Upper lobe of left lung (tissue), 6 donors: ENCODE results near the gene IL36B. TPM values are rescaled to one million over a fixed set of nuclear protein-coding genes. Genes with fewer than 3 reads are reported as not detected.

ENCODE experiments used
- ATAC-seq, 2 donors: fragments of 200-7000 bp; cut with Tn5 transposase; one replicate each; pipeline ENCODE4 v1.9.1; 2022; ENCODE audit warnings: mild to moderate bottlenecking in 2 of 2, moderate library complexity in 2 of 2; ENCODE audit not compliant: low FRiP score in 2 of 2
- DNase-seq, 2 donors: peaks; one replicate each; pipeline ENCODE4 v3.0.0-alpha.2; 2019 to 2020
- H3K27ac ChIP-seq, 4 donors: fragments of 200-600 bp; sonication (generic); one replicate each; pipeline ENCODE4 v1.5.1; 2016 to 2019
- H3K27me3 ChIP-seq, 4 donors: fragments of 200-600 bp; sonication (generic); one replicate each; pipeline ENCODE4 v1.5.1; 2017 to 2019
- H3K36me3 ChIP-seq, 4 donors: fragments of 200-600 bp; sonication (generic); one replicate each; pipeline ENCODE4 v1.5.1; 2016 to 2019
- H3K4me1 ChIP-seq, 4 donors: fragments of 200-600 bp; sonication (generic); one replicate each; pipeline ENCODE4 v1.5.1; 2018 to 2019
- H3K4me3 ChIP-seq, 4 donors: fragments of 200-600 bp; sonication (generic); one replicate each; pipeline ENCODE4 v1.5.1; 2017 to 2019; ENCODE audit warnings: mild to moderate bottlenecking in 2 of 4, moderate library complexity in 1 of 4
- H3K9me3 ChIP-seq, 4 donors: fragments of 200-600 bp; sonication (generic); one replicate each; pipeline ENCODE4 v1.5.1; 2018 to 2019
- EP300 ChIP-seq, 4 donors: sonication (generic); formaldehyde crosslinking; IDR thresholded peaks; one replicate each; pipeline ENCODE4 v1.5.1; 2017; ENCODE audit warnings: antibody characterized with exemption in 4 of 4, control low read depth in 2 of 4
- POLR2A ChIP-seq, 4 donors: fragments of 450-650 bp; IDR thresholded peaks; one replicate each; pipeline ENCODE4 v1.5.1; 2016 to 2017; ENCODE audit warnings: antibody characterized with exemption in 4 of 4, mild to moderate bottlenecking in 2 of 4
- POLR2AphosphoS5 ChIP-seq, 2 donors: sonication (generic); formaldehyde crosslinking; IDR thresholded peaks; one replicate each; pipeline ENCODE4 v1.5.1; 2017; ENCODE audit warnings: antibody characterized with exemption in 2 of 2
- WGBS, 2 donors: methylation state at CpG; one replicate each; pipeline ENCODE4 v1.1.5; 2017 to 2018; 5-methylcytosine and 5-hydroxymethylcytosine counted together
- total RNA-seq, 6 donors: library from RNA; depleted of rRNA in 4 of 6; stranded (reverse); fragments of >200 nt in 4 of 6; gene quantifications; one replicate each; pipeline versions ENCODE4 v1.1.0 to v1.2.1, GENCODE V29; 2016 to 2021
- TF ChIP-seq, protein P1 (sequence below), 6 experiments: fragments of 450-650 bp in 4 of 6; fragments of 200-600 bp in 2 of 6; sonication (generic) in 2 of 6; IDR thresholded peaks; one replicate each; pipeline ENCODE4 v1.5.1; 2016 to 2019; ENCODE audit warnings: antibody characterized with exemption in 6 of 6
- donor health status: DM: no; HTN: no; CAD: no; lungs with moderate emphysema.
- donor health status: DM: no; HTN: yes; CAD: no; lungs with severe emphysema.

The IL36B gene
- total RNA-seq, 6 donors from 2014 or later: not detected

DNA sequence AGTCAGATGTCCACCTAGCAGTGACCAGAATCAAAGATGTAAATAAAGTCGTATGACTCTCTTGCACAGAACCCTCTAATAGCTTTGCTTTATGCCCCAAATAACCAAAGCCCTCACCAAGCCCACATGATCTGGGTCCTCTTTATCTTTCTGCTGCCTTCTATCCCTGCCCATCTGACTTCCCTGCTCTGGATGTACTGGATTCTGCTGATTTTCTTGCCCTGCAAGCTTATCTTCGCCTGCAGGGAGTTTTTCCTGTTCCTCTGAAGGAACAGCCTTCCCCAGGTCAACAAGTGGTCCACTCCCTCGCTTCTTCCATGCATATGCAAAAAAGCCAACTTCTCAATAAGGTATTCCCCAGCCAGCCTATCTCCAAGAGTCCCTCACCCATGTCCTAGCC lies 18.7 kb downstream of the IL36B start:
- whole genome bisulfite sequencing, 2 donors: 71 to 74% methylated on average over 3 of the region's 3 CpGs

DNA sequence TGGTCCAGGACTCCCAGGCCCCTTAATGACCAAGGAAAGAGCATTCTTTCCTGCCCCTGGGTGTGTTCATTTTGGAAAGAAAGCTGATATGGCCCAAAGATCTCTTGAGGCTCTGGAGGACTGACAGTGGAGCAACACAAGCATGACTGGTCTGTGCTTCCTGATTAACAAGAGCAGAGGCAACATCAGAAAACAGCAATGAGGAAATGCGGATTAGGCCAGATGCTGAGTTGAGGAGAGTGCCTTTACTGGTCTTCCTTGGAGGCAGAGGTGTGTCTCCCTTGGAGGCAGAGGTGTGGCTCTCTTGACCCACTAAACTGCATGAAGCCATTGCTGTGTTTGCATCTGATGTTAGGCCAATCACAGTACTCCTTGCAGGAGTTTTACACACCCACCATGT lies 19.9 kb downstream of the IL36B start:
- H3K27me3 ChIP-seq: no peaks in the 10 kb centered on the region
- no peaks in the 10 kb centered on the region for H3K9me3 ChIP-seq
- no peak overlapping the region for H3K4me3 ChIP-seq
- WGBS, 2 donors: 78 to 89% methylated on average over 1 of the region's 1 CpG
- H3K36me3 ChIP-seq: no peaks in the 10 kb centered on the region
- no peak overlapping the region for H3K27ac ChIP-seq
- TF ChIP-seq POLR2A (IDR thresholded peaks at IDR 0.05) (no peak), EP300 (IDR thresholded peaks at IDR 0.05) (no peak), POLR2AphosphoS5 (IDR thresholded peaks at IDR 0.05) (no peak)
- TF ChIP-seq, protein P1, sequence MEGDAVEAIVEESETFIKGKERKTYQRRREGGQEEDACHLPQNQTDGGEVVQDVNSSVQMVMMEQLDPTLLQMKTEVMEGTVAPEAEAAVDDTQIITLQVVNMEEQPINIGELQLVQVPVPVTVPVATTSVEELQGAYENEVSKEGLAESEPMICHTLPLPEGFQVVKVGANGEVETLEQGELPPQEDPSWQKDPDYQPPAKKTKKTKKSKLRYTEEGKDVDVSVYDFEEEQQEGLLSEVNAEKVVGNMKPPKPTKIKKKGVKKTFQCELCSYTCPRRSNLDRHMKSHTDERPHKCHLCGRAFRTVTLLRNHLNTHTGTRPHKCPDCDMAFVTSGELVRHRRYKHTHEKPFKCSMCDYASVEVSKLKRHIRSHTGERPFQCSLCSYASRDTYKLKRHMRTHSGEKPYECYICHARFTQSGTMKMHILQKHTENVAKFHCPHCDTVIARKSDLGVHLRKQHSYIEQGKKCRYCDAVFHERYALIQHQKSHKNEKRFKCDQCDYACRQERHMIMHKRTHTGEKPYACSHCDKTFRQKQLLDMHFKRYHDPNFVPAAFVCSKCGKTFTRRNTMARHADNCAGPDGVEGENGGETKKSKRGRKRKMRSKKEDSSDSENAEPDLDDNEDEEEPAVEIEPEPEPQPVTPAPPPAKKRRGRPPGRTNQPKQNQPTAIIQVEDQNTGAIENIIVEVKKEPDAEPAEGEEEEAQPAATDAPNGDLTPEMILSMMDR (IDR thresholded peaks at IDR 0.05): no peak
- no peaks in the 10 kb centered on the region for H3K4me1 ChIP-seq
- DNase-seq (no peak), ATAC-seq (no peak)

More for the DNA sequence above, 18.7 kb downstream of the IL36B start:
- Histone ChIP-seq H3K27me3 (no peaks in the 10 kb centered on the region), H3K9me3 (no peaks in the 10 kb centered on the region), H3K4me1 (no peaks in the 10 kb centered on the region), H3K36me3 (no peaks in the 10 kb centered on the region), H3K27ac (no peak overlapping the region), H3K4me3 (no peak overlapping the region)
- DNase-seq (no peak), ATAC-seq (no peak)
- TF ChIP-seq POLR2A (IDR thresholded peaks at IDR 0.05): no peak
- TF ChIP-seq EP300 (IDR thresholded peaks at IDR 0.05): no peak
- no peak for TF ChIP-seq POLR2AphosphoS5 (IDR thresholded peaks at IDR 0.05)
- TF ChIP-seq, protein P1 (IDR thresholded peaks at IDR 0.05): no peak

DNA sequence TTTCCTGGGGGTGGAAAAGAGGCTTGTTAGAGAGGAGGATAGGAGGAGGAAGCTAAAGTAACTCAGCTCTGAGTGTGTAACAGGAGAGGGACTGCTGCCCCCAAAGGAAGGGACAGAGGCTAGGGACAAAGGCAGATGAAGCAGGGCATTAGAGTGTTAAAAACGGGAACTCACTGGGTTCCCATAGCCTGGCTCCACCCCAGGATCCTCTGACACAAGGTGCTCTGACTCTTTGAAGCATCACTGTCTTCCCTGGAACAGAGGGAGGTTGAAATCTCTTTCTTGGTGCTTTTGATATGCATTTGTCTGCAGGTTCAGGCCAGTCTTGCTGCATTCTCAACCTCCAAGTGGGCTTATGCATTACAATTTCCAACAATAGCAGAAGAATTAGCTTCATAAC lies 24.6 kb downstream of the IL36B start:
- Histone ChIP-seq H3K27me3 (no peaks in the 10 kb centered on the region), H3K36me3 (no peaks in the 10 kb centered on the region), H3K9me3 (no peaks in the 10 kb centered on the region), H3K27ac (no peak overlapping the region), H3K4me3 (no peak overlapping the region), H3K4me1 (no peaks in the 10 kb centered on the region)
- 7 to 27% methylated on average over 1 of the region's 1 CpG for WGBS, 2 donors
- no peak for TF ChIP-seq EP300 (IDR thresholded peaks at IDR 0.05)
- TF ChIP-seq, protein P1 (IDR thresholded peaks at IDR 0.05): no peak
- TF ChIP-seq POLR2A (IDR thresholded peaks at IDR 0.05): no peak
- TF ChIP-seq POLR2AphosphoS5 (IDR thresholded peaks at IDR 0.05): no peak
- ATAC-seq (no peak), DNase-seq (no peak)

DNA sequence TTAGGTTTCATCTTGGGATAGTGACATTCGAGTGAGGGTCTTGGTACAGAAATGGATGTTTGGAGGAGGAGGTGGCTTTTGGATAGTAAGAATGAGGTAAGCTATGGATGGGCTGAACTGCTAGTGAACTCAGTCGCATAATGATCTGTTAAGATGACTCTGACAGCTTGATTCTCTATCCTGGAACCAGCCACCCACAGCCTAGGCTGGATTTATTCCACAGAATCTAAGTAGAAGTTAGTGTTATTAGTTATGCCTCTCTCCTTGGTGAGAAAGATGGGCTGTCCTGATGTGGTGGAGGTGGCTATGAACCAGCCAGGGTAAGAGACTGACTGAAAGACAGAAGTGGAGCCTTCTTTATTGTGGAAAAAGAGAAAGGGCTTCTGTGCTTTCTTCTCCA lies 25.0 kb downstream of the IL36B start:
- Histone ChIP-seq H3K27me3 (no peaks in the 10 kb centered on the region), H3K4me3 (no peak overlapping the region), H3K36me3 (no peaks in the 10 kb centered on the region), H3K27ac (no peak overlapping the region), H3K4me1 (no peaks in the 10 kb centered on the region), H3K9me3 (no peaks in the 10 kb centered on the region)
- no peak for TF ChIP-seq EP300 (IDR thresholded peaks at IDR 0.05)
- TF ChIP-seq POLR2A (IDR thresholded peaks at IDR 0.05): no peak
- TF ChIP-seq, protein P1 (IDR thresholded peaks at IDR 0.05): no peak
- TF ChIP-seq POLR2AphosphoS5 (IDR thresholded peaks at IDR 0.05): no peak
- 65 to 71% methylated on average over 2 of the region's 2 CpGs for WGBS, 2 donors
- DNase-seq (no peak), ATAC-seq (no peak)

DNA sequence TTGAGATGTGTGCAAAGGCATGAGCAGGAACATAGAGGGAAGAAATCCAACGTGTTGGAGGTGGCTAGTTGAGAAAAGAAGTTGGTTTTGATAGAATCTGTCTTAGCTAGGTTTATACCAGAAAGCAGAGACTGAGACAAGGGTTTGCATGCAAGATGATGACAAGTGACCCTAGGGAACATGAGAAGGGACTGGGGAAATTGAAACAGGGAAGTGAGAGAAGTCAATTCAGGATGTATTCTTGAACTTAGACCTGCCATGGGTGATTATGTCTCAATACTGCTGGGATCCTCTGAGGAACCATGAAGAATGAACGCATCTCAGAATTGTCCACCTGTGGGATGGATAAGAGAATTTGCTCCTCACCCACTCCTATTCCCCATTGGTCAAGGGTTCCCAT lies 26.9 kb downstream of the IL36B start:
- H3K36me3 ChIP-seq: no peaks in the 10 kb centered on the region
- no peak overlapping the region for H3K4me3 ChIP-seq
- no peak for DNase-seq
- no peaks in the 10 kb centered on the region for H3K27me3 ChIP-seq
- TF ChIP-seq, protein P1 (IDR thresholded peaks at IDR 0.05): no peak
- TF ChIP-seq POLR2A (IDR thresholded peaks at IDR 0.05) (no peak), EP300 (IDR thresholded peaks at IDR 0.05) (no peak), POLR2AphosphoS5 (IDR thresholded peaks at IDR 0.05) (no peak)
- H3K9me3 ChIP-seq: no peaks in the 10 kb centered on the region
- H3K4me1 ChIP-seq: no peaks in the 10 kb centered on the region
- ATAC-seq: no peak
- 38 to 62% methylated on average over 2 of the region's 2 CpGs for WGBS, 2 donors
- H3K27ac ChIP-seq: no peak overlapping the region
